HL-60 (cell line): ENCODE results near the gene ATP8A1.

Experiments
- DNase-seq, 2 experiments: peaks; one replicate each; pipeline ENCODE4 v3.0.0-alpha.2; 2010 to 2020; ENCODE audit warnings: low read depth in 1 of 2, low spot score in 1 of 2
- H3K27ac ChIP-seq: fragments of 250-450 bp; sonication (Bioruptor Pico); replicated peaks from 2 replicates; pipeline ENCODE4 v1.5.1; 2020; ENCODE audit warnings: mild to moderate bottlenecking, moderate library complexity
- H3K27me3 ChIP-seq: fragments of 250-450 bp; sonication (Bioruptor Pico); 2 replicates; pipeline ENCODE4 v1.5.1; 2021; ENCODE audit warnings: mild to moderate bottlenecking, moderate library complexity; ENCODE audit not compliant: insufficient read depth, poor library complexity, severe bottlenecking
- H3K4me3 ChIP-seq: replicated peaks from 2 replicates; pipeline ENCODE4 v1.5.1; 2011; ENCODE audit warnings: mild to moderate bottlenecking, control low read depth, low read length; ENCODE audit not compliant: insufficient read depth
- GABPA ChIP-seq: IDR thresholded peaks from 2 replicates; pipeline ENCODE4 v1.6.1; 2012; ENCODE audit warnings: low read depth
- POLR2AphosphoS5 ChIP-seq: IDR thresholded peaks from 2 replicates; pipeline ENCODE4 v1.6.1; 2012; ENCODE audit warnings: low read depth
- SPI1 ChIP-seq: IDR thresholded peaks from 2 replicates; pipeline ENCODE4 v1.6.1; 2012; ENCODE audit warnings: low read depth, mild to moderate bottlenecking, borderline replicate concordance
- TF ChIP-seq, protein P1 (sequence below): IDR thresholded peaks from one replicate; pipeline ENCODE4 v1.5.1; 2011; ENCODE audit warnings: low read length, control low read depth, inconsistent platforms; ENCODE audit not compliant: insufficient read depth
- TF ChIP-seq, protein P2 (sequence below): IDR thresholded peaks from 2 replicates; pipeline ENCODE4 v1.6.1; 2012; ENCODE audit warnings: low read depth; ENCODE audit not compliant: insufficient replicate concordance

ATP8A1 gene

DNA sequence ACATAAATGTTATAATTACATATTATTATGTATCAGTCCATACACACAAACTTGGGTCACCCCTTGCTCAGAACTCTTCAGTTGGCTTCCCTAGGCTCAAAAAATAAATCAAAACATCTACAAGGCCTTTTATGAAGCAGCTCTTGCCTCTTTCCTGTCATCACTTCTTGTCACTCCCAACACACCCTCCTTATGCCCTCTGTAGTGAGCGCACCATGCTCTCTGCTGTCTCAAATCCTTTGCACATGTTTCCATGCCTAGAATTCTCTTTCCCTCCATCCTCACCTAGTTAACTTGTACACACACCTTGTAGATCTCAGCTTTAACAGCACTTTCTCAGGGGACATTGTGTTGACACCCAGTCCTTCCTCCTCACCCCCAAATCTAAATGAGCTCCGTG is 53.0 kb downstream of the ATP8A1 start:
- H3K27ac ChIP-seq, result no peak overlapping the region
- H3K4me3 ChIP-seq, result no peak overlapping the region
- TF ChIP-seq, protein P1, sequence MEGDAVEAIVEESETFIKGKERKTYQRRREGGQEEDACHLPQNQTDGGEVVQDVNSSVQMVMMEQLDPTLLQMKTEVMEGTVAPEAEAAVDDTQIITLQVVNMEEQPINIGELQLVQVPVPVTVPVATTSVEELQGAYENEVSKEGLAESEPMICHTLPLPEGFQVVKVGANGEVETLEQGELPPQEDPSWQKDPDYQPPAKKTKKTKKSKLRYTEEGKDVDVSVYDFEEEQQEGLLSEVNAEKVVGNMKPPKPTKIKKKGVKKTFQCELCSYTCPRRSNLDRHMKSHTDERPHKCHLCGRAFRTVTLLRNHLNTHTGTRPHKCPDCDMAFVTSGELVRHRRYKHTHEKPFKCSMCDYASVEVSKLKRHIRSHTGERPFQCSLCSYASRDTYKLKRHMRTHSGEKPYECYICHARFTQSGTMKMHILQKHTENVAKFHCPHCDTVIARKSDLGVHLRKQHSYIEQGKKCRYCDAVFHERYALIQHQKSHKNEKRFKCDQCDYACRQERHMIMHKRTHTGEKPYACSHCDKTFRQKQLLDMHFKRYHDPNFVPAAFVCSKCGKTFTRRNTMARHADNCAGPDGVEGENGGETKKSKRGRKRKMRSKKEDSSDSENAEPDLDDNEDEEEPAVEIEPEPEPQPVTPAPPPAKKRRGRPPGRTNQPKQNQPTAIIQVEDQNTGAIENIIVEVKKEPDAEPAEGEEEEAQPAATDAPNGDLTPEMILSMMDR, result no peak
- no peak for TF ChIP-seq POLR2AphosphoS5
- TF ChIP-seq GABPA, result no peak
- TF ChIP-seq SPI1, result no peak
- TF ChIP-seq, protein P2, sequence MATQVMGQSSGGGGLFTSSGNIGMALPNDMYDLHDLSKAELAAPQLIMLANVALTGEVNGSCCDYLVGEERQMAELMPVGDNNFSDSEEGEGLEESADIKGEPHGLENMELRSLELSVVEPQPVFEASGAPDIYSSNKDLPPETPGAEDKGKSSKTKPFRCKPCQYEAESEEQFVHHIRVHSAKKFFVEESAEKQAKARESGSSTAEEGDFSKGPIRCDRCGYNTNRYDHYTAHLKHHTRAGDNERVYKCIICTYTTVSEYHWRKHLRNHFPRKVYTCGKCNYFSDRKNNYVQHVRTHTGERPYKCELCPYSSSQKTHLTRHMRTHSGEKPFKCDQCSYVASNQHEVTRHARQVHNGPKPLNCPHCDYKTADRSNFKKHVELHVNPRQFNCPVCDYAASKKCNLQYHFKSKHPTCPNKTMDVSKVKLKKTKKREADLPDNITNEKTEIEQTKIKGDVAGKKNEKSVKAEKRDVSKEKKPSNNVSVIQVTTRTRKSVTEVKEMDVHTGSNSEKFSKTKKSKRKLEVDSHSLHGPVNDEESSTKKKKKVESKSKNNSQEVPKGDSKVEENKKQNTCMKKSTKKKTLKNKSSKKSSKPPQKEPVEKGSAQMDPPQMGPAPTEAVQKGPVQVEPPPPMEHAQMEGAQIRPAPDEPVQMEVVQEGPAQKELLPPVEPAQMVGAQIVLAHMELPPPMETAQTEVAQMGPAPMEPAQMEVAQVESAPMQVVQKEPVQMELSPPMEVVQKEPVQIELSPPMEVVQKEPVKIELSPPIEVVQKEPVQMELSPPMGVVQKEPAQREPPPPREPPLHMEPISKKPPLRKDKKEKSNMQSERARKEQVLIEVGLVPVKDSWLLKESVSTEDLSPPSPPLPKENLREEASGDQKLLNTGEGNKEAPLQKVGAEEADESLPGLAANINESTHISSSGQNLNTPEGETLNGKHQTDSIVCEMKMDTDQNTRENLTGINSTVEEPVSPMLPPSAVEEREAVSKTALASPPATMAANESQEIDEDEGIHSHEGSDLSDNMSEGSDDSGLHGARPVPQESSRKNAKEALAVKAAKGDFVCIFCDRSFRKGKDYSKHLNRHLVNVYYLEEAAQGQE, result no peak
- H3K27me3 ChIP-seq, result no peaks in the 10 kb centered on the region
- no peak for DNase-seq

DNA sequence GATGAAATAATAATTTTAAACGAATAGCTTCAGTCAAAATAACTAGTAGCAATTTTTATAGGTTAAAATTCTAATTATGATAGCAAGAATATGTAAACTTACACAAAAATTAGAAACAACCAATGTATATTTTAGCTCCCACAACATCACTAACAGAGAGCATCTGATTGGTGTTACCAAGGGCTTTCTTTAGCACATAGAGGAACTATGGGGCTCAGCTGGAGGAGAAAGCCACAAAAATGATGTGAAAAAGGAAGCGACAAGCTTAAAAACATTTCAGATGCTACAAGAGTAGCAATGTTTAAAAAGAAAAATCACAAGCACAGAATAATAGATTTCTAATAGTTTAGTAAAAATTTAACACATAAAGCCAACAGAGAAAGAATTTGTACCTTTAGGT is 56.3 kb downstream of the ATP8A1 start:
- no peak for DNase-seq

DNA sequence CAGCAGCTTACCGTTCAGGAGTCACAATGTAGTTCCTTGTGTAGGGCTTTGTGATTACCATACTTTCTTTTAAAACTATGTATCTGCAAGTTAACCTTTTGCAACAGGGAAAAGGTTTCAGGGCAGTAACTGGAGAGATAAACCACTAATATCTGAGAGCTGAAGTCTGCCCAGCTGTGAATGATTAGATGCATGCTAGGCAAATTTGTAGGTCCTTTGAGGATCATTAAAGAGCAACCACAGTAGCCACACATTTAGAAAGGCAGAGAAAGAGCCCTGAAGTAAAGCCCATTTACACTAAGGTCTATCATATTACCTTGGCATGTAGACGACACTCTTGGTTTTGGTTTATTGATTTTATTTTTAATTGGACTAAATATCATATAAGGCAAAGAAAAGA is 60.0 kb downstream of the ATP8A1 start:
- no peak overlapping the region for H3K4me3 ChIP-seq
- no peak for DNase-seq
- TF ChIP-seq SPI1 (no peak), GABPA (no peak), POLR2AphosphoS5 (no peak)
- TF ChIP-seq, protein P1, result no peak
- TF ChIP-seq, protein P2, result no peak

More for the DNA sequence above, 56.3 kb downstream of the ATP8A1 start:
- no peak for TF ChIP-seq POLR2AphosphoS5
- TF ChIP-seq, protein P1, result no peak
- Histone ChIP-seq H3K27ac (no peak overlapping the region), H3K27me3 (no peaks in the 10 kb centered on the region), H3K4me3 (no peak overlapping the region)

DNA sequence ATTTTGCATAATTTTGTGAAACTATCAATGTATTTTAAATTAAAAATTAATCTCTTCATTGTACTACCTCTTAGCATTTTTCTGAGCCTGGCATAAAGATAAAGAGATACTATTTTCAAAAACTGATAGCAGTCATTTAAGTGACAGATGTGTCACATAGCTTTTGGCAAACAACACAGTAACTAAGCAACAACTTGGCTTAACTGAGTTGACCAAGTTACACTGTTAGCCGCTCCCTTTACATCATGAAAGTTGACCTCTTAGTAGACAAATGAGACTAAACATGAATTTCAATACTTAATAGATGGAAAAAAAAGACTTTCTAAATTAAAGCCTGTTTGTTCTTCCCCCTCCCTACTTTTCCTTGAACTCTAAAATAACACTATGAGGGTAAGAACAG is 62.0 kb downstream of the ATP8A1 start:
- TF ChIP-seq SPI1 (no peak), POLR2AphosphoS5 (no peak), GABPA (no peak)
- TF ChIP-seq, protein P2, result no peak
- TF ChIP-seq, protein P1, result no peak
- no peak overlapping the region for H3K4me3 ChIP-seq
- no peak overlapping the region for H3K27ac ChIP-seq
- no peak for DNase-seq
- H3K27me3 ChIP-seq, result no peaks in the 10 kb centered on the region

More for the DNA sequence above, 60.0 kb downstream of the ATP8A1 start:
- Histone ChIP-seq H3K27ac (no peak overlapping the region), H3K27me3 (no peaks in the 10 kb centered on the region)
